C1 segment of cervical spinal cord (tissue), 14 donors: Measurements from ENCODE around the gene DNMBP.

Experiments used
- DNase-seq, 14 donors: peaks; one replicate each; lab custom pipeline; 2025; lab: John Stamatoyannopoulos, UW

Gene DNMBP, protein sequence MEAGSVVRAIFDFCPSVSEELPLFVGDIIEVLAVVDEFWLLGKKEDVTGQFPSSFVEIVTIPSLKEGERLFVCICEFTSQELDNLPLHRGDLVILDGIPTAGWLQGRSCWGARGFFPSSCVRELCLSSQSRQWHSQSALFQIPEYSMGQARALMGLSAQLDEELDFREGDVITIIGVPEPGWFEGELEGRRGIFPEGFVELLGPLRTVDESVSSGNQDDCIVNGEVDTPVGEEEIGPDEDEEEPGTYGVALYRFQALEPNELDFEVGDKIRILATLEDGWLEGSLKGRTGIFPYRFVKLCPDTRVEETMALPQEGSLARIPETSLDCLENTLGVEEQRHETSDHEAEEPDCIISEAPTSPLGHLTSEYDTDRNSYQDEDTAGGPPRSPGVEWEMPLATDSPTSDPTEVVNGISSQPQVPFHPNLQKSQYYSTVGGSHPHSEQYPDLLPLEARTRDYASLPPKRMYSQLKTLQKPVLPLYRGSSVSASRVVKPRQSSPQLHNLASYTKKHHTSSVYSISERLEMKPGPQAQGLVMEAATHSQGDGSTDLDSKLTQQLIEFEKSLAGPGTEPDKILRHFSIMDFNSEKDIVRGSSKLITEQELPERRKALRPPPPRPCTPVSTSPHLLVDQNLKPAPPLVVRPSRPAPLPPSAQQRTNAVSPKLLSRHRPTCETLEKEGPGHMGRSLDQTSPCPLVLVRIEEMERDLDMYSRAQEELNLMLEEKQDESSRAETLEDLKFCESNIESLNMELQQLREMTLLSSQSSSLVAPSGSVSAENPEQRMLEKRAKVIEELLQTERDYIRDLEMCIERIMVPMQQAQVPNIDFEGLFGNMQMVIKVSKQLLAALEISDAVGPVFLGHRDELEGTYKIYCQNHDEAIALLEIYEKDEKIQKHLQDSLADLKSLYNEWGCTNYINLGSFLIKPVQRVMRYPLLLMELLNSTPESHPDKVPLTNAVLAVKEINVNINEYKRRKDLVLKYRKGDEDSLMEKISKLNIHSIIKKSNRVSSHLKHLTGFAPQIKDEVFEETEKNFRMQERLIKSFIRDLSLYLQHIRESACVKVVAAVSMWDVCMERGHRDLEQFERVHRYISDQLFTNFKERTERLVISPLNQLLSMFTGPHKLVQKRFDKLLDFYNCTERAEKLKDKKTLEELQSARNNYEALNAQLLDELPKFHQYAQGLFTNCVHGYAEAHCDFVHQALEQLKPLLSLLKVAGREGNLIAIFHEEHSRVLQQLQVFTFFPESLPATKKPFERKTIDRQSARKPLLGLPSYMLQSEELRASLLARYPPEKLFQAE (N-terminal part only)

DNA sequence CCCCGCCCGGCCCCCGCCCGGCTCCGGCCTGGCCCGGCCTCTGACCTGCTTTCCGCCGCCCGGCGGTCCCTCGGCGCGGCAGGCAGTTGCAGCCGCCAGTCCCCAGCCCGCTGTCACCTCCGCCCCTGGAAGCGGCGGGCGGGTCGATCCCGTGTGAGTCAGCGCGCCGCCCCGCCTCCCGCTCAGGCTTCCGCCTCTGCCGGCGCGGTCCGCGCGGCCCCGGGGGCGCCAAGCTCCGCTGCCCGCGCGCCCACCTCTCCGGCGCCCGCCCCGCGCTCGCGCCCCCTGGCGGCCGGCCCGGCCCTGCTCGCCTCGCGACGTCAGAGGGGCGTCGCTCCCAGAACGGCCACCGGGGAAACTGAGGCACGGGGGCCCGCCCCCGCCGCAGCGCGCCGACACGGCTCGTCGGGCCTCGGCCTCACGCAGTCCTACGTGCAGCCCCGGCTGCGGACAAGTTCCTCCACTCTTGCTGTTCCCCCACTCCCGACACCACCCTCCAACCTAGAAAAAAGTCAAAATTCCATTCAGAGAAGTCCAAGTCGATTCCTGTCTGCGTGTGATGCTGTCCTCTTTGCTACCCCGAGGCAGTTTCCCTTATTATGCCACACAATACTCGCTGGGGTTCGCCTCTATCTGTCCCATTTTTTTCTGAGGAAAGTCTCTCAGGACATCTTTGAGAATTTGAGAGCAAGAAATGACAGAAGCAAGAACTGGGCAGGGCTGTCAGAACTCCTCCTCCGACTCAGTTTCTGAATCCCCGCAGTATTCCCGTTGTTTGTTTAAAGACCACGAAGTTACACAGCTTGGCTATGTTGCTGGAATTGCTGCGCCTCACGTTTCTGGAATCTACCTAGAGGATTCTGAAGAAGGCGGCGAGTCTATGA, at the start of gene DNMBP:
TSS of gene DNMBP (minus strand) at position 155 of the 884 bp plus-strand sequence. CDS start 37,823 bp downstream, outside the sequence.
- peak in 13 of 14 donors; percentile 22 to 84 (median 56) for DNase-seq

DNA sequence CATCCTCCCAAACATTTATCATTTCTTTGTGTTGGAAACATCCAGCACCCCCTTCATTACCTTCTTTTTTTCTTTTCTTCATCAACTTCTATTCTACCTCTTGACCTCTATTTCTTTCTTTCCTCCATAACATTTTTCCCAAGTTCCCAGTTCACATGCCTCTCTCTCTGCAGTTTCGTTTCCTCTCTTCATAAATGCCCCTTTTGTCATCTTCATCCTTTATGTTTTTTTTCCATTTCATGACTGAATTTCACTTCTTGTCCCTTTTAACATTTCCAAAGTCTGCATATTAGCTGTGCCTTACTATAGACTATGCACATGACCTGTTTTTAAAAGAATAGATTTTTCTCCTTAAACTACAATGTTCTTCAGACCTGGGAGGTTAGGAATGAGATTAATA, 48.2 kb upstream of the DNMBP start:
- DNase-seq, result no peak

GRCh38 chr10:100053686-100054460, 44.1 kb upstream of the DNMBP start:
- DNase-seq, result no peak

- DNase-seq, result peak in 13 of 14 donors; percentile 1 to 69 (median 30)
Measured at GRCh38 chr10:100046021-100046486, 36.3 kb upstream of the DNMBP start.

GRCh38 chr10:100045592-100045991, 35.8 kb upstream of the DNMBP start:
- DNase-seq, result no peak

GRCh38 chr10:100043796-100044195, 34.0 kb upstream of the DNMBP start:
- no peak for DNase-seq

DNA sequence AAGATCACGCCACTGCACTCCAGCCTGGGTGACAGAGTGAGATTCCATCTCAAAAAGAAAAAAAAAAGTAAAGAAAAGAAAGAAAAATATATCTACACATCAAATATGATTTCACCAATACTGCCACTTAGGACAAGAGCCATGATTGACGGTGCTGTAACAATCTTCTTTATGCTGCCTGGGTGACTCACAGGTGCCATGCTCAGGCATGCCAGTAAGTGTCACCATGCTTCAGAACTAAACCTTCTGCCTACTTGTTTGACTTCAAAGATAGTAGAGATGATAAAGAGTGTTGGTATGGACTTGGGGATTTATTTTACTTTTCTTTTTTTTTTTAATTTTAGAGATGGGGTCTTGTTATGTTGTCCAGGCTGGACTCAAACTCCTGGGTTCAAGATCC, 33.6 kb upstream of the DNMBP start:
- no peak for DNase-seq

DNA sequence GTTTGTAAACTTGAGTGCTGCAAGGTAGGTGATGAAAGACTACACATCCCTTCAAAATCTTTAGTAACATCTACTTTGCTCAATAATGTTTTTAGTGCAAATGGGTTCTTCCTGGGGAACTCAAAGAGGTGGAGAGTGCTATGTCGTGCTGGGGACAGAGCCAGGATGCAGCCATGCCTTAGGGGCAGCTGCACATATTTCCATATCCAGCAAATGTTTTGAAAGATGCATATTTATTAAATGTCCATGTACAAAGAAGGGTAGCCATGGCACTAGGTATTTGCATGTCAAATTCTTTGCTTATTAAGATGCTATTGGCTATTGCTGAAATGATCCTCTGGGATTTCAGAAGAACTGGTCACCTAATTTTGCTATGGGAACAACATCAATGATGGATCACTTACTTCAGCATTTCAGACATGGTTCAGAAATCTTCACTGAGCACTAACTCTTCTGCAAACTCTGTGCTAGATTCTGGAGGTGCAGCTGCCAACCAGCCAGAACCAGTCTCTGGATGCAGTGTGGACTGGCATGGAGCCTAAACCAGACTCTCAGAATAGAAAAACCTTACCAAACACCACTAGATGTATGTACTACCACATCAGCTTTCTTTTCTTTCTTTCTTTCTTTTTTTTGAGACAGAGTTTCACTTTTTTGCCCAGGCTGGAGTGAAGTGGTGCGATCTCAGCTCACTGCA, 31.7 kb upstream of the DNMBP start:
- no peak for DNase-seq

DNA sequence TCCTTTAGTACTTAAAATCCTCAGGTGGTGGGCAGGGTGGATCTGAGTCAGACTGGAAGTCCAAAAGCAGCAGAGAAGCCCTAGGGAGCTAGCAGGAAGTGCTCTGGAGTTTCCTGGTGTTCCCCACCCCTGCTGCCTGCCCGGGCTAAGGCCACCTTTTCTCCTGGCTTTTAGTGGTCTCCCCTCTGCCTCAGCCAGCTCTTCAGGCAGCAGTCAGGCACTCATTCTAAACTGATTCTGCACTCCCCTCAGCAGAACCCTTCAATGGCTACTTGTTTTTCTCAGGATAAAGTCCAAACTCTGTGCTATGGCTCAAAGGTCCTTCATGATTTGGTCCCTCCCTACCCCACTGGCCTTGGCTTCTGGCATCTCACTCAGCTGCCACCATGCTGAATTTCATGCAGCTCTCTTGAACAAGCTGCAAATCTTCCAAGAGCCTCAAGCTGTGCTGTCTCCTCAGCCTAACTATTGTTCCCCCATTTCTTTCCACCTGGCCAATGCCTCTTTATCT, 28.9 kb upstream of the DNMBP start:
- no peak for DNase-seq

- DNase-seq, result no peak
Measured at GRCh38 chr10:100037758-100038315, 28.1 kb upstream of the DNMBP start.

- no peak for DNase-seq
Measured at GRCh38 chr10:100036850-100037249, 27.1 kb upstream of the DNMBP start.

- no peak for DNase-seq
Measured at GRCh38 chr10:100033766-100034418, 24.1 kb upstream of the DNMBP start.

- no peak for DNase-seq
Measured at GRCh38 chr10:100027416-100027815, 17.7 kb upstream of the DNMBP start.

DNA sequence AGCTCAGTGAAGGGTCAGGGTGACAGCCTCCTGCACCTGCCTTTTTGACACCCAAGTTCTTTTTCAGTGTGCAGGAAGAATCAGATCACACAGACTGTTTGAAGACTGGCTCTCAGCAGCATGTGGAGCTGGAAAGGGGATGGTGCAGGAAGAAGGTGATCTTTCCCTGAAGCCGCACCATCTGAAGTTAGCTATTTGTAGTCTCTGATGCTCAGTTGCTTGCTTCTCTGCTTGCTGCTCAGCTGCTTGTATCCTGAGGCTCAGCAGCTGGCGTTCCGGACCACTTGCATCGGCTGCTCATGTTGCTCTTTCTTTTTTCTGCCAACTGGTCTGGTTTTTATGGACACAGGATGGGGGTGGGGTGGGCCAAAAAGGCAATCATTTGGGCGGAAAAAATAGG, 15.8 kb upstream of the DNMBP start:
- no peak for DNase-seq

- DNase-seq, result no peak
Measured at GRCh38 chr10:100024748-100025147, 15.0 kb upstream of the DNMBP start.

- DNase-seq, result no peak
Measured at GRCh38 chr10:100022403-100022802, 12.7 kb upstream of the DNMBP start.

DNA sequence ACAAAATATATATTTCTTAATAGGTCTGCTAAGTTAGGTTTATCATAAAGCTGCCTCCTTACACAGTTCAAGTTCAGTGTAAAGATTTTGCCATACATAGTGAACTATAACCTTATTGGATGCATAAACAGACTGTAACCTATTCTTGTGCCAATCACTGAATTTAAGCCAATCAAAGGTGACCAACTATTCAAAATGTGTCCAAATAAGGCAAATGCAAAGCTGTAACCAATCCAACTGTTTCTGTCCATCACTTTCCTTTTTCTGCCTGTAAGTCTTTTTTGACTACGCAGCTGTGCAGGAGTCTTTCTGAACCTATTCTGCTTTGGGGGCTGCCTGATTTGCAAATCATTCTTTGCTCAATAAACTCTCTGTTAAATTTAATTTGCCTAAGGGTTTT, 11.6 kb upstream of the DNMBP start:
- DNase-seq, result no peak

DNA sequence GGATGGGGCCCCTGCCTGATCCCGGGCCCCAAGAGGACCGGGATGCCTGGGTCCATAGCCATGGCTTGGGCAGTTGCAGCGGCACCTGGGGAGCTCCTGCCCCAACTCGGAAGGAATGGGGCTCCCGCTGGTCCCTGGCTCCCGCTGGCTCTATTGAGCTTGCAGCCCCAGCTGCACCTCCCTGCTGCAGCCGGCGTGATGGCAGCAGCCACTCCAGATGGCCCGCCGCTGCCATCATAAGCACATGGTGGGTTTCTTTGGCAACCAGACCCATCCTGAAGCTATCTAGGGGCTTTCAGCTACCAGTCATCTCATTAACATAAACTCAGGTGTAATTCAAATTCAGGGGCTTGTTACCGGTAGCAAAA, 11.1 kb upstream of the DNMBP start:
- no peak for DNase-seq
